MM.1S (cell line): Measurements from ENCODE around the gene OLFM1.

Experiments used
- EZH2 ChIP-seq: fragments of 300-600 bp; sonication (generic); optimal IDR thresholded peaks from 2 replicates; pipeline ENCODE3; 2017; ENCODE audit warnings: low read depth, mild to moderate bottlenecking, antibody characterized with exemption, low read length, mixed read lengths
- EZH2phosphoT487 ChIP-seq: fragments of 300-600 bp; sonication (generic); IDR thresholded peaks from 2 replicates; pipeline ENCODE4 v1.6.1; 2018; ENCODE audit warnings: antibody characterized with exemption, low read length
- TF ChIP-seq, protein P1 (sequence below): fragments of 300-600 bp; sonication (generic); IDR thresholded peaks from 2 replicates; pipeline ENCODE4 v1.5.1; 2016; ENCODE audit warnings: antibody characterized with exemption, low read length, mixed read lengths

- TF ChIP-seq, protein P1, sequence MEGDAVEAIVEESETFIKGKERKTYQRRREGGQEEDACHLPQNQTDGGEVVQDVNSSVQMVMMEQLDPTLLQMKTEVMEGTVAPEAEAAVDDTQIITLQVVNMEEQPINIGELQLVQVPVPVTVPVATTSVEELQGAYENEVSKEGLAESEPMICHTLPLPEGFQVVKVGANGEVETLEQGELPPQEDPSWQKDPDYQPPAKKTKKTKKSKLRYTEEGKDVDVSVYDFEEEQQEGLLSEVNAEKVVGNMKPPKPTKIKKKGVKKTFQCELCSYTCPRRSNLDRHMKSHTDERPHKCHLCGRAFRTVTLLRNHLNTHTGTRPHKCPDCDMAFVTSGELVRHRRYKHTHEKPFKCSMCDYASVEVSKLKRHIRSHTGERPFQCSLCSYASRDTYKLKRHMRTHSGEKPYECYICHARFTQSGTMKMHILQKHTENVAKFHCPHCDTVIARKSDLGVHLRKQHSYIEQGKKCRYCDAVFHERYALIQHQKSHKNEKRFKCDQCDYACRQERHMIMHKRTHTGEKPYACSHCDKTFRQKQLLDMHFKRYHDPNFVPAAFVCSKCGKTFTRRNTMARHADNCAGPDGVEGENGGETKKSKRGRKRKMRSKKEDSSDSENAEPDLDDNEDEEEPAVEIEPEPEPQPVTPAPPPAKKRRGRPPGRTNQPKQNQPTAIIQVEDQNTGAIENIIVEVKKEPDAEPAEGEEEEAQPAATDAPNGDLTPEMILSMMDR = no peak
- TF ChIP-seq EZH2 (no peak), EZH2phosphoT487 (no peak)
These were observed 11.1 kb downstream of the OLFM1 start for GRCh38 chr9:135098400-135099105.
